K562 (cell line): Measurements from ENCODE around the gene MYO3B. TPM values are rescaled to one million over a fixed set of nuclear protein-coding genes. Genes with fewer than 3 reads are reported as not detected.

Experiments
- CCNT2 ChIP-seq: IDR thresholded peaks from 2 replicates; pipeline ENCODE4 v1.6.1; 2011; ENCODE audit warnings: borderline replicate concordance, low read depth, mild to moderate bottlenecking, moderate library complexity, mixed read lengths, low read length; ENCODE audit not compliant: insufficient read length; ENCODE audit errors: extremely low read depth
- CXXC5 ChIP-seq: fragments of 250-450 bp; sonication (Bioruptor Pico); IDR thresholded peaks from 2 replicates; pipeline ENCODE4 v1.8.0; 2022; ENCODE audit warnings: inconsistent platforms, mild to moderate bottlenecking, moderate library complexity
- GABPB1 ChIP-seq: sonication (generic); formaldehyde crosslinking; IDR thresholded peaks from 2 replicates; pipeline ENCODE4 v1.8.0; 2022; ENCODE audit warnings: mild to moderate bottlenecking, missing genetic modification reagents
- KLF13 ChIP-seq: fragments of 450-650 bp; IDR thresholded peaks from 2 replicates; pipeline ENCODE4 v1.6.1; 2016; ENCODE audit warnings: missing genetic modification characterization, low read depth, mild to moderate bottlenecking, missing compliant biosample characterization, moderate library complexity, borderline replicate concordance
- MYC ChIP-seq, 2 experiments: fragments of 250-450 bp in 1 of 2; sonication (Bioruptor Pico) in 1 of 2; IDR thresholded peaks; 2 replicates each; pipeline versions ENCODE4 v1.5.1 to v1.6.1; 2012 to 2021; ENCODE audit warnings: low read depth in 2 of 2, borderline replicate concordance in 1 of 2, improper control_type of control experiment in 1 of 2, low read length in 1 of 2, mild to moderate bottlenecking in 1 of 2, moderate library complexity in 1 of 2
- NFRKB ChIP-seq: fragments of 450-650 bp; IDR thresholded peaks from 2 replicates; pipeline ENCODE4 v1.6.1; 2016; ENCODE audit warnings: low read depth
- SMAD3 ChIP-seq: fragments of 450-650 bp; formaldehyde crosslinking; conservative IDR thresholded peaks from 2 replicates; pipeline ENCODE4 v1.4.0; 2020; ENCODE audit warnings: mild to moderate bottlenecking
- ZNF740 ChIP-seq, 3 experiments: fragments of 200-800 bp in 1 of 3; sonication (Bioruptor generic) in 1 of 3; sonication (generic) in 1 of 3; formaldehyde crosslinking in 1 of 3; IDR thresholded peaks; 2 replicates each; pipeline versions ENCODE4 v1.6.1 to v1.8.0; 2016 to 2022; ENCODE audit warnings: mild to moderate bottlenecking in 2 of 3, missing compliant biosample characterization in 2 of 3, missing genetic modification characterization in 2 of 3, missing genetic modification reagents in 1 of 3
- ZNF76 ChIP-seq: fragments of 250-450 bp; sonication (Bioruptor Pico); IDR thresholded peaks from 2 replicates; pipeline ENCODE4 v1.4.0; 2020; ENCODE audit warnings: mild to moderate bottlenecking, moderate library complexity, borderline replicate concordance
- polyA plus RNA-seq, 8 experiments: library from polyadenylated mRNA; depleted of rRNA in 4 of 8; stranded (reverse) in 5 of 8; unstranded in 3 of 8; fragments of >200 nt; fragmentation: Nextera tagmentation in 2 of 8; fragmentation: Illumina TruSeq in 1 of 8; extraction: Ambion mirVana in 2 of 8; extraction: Trizol in 1 of 8; gene quantifications; 2 replicates each; pipeline versions ENCODE4 v1.2.1 to v1.2.3, GENCODE V29; 2011 to 2014; ENCODE audit warnings: inconsistent platforms in 1 of 8, missing spikeins in 1 of 8
- total RNA-seq, 7 experiments: library from RNA; depleted of rRNA in 6 of 7; stranded (reverse); fragments of >200 nt in 6 of 7; fragmentation: Illumina TruSeq in 2 of 7; extraction: Trizol in 2 of 7; gene quantifications; 2 replicates each; pipeline versions ENCODE4 v1.2.1 to v1.2.3, GENCODE V29; 2011 to 2021; ENCODE audit warnings: low replicate concordance in 1 of 7
- TF ChIP-seq, protein P1 (sequence below): fragments of 250-450 bp; sonication (Bioruptor Pico); IDR thresholded peaks from 2 replicates; pipeline ENCODE4 v1.9.0; 2021; ENCODE audit warnings: mild to moderate bottlenecking, inconsistent platforms
- TF ChIP-seq, protein P2 (sequence below): sonication (generic); formaldehyde crosslinking; IDR thresholded peaks from 2 replicates; pipeline ENCODE4 v1.8.0; 2022; ENCODE audit warnings: missing genetic modification reagents, mild to moderate bottlenecking, moderate library complexity, borderline replicate concordance
- TF ChIP-seq, protein P3 (sequence below), 2 experiments: fragments of 450-650 bp in 1 of 2; sonication (generic) in 1 of 2; formaldehyde crosslinking in 1 of 2; IDR thresholded peaks; 2 replicates each; pipeline versions ENCODE4 v1.7.1 to v1.9.0; 2016 to 2022; ENCODE audit warnings: inconsistent platforms in 1 of 2, mild to moderate bottlenecking in 1 of 2, missing genetic modification reagents in 1 of 2

Gene MYO3B
- total and polyA plus RNA-seq, 9 of the 15 experiments (the other 6 are each of a cell fraction or from before 2014, with no cell fraction given), result 2.7 to 6.5 (median 3.6) TPM

- TF ChIP-seq, protein P1, sequence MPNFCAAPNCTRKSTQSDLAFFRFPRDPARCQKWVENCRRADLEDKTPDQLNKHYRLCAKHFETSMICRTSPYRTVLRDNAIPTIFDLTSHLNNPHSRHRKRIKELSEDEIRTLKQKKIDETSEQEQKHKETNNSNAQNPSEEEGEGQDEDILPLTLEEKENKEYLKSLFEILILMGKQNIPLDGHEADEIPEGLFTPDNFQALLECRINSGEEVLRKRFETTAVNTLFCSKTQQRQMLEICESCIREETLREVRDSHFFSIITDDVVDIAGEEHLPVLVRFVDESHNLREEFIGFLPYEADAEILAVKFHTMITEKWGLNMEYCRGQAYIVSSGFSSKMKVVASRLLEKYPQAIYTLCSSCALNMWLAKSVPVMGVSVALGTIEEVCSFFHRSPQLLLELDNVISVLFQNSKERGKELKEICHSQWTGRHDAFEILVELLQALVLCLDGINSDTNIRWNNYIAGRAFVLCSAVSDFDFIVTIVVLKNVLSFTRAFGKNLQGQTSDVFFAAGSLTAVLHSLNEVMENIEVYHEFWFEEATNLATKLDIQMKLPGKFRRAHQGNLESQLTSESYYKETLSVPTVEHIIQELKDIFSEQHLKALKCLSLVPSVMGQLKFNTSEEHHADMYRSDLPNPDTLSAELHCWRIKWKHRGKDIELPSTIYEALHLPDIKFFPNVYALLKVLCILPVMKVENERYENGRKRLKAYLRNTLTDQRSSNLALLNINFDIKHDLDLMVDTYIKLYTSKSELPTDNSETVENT (CRISPR knock-in tag), result no peak
- TF ChIP-seq GABPB1 (CRISPR knock-in tag) (no peak), KLF13 (tag) (no peak), ZNF740 (CRISPR knock-in tag; IDR thresholded peaks at IDR 0.05) (peak; percentile 53; the same call in 1 of the 2 replicates), ZNF740 (tag; IDR thresholded peaks at IDR 0.05) (no peak), CXXC5 (CRISPR knock-in tag) (peak; percentile 37; the same call in 1 of the 2 replicates), CCNT2 (no peak), NFRKB (0 out of 2 replicates have a peak, but pooled peaks have one; percentile 32), MYC (IDR thresholded peaks at IDR 0.05; ENCODE audit: low read depth, low read length) (no peak), MYC (CRISPR knock-in tag; IDR thresholded peaks at IDR 0.05; ENCODE audit: borderline replicate concordance, low read depth) (peak; percentile 47; the same call in 1 of the 2 replicates), SMAD3 (CRISPR knock-in tag) (0 out of 2 replicates have a peak, but pooled peaks have one; percentile 4), ZNF76 (peak; percentile 84; the same call in 1 of the 2 replicates)
- TF ChIP-seq, protein P2, sequence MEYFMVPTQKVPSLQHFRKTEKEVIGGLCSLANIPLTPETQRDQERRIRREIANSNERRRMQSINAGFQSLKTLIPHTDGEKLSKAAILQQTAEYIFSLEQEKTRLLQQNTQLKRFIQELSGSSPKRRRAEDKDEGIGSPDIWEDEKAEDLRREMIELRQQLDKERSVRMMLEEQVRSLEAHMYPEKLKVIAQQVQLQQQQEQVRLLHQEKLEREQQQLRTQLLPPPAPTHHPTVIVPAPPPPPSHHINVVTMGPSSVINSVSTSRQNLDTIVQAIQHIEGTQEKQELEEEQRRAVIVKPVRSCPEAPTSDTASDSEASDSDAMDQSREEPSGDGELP (CRISPR knock-in tag), result peak; percentile 83
- TF ChIP-seq, protein P3, sequence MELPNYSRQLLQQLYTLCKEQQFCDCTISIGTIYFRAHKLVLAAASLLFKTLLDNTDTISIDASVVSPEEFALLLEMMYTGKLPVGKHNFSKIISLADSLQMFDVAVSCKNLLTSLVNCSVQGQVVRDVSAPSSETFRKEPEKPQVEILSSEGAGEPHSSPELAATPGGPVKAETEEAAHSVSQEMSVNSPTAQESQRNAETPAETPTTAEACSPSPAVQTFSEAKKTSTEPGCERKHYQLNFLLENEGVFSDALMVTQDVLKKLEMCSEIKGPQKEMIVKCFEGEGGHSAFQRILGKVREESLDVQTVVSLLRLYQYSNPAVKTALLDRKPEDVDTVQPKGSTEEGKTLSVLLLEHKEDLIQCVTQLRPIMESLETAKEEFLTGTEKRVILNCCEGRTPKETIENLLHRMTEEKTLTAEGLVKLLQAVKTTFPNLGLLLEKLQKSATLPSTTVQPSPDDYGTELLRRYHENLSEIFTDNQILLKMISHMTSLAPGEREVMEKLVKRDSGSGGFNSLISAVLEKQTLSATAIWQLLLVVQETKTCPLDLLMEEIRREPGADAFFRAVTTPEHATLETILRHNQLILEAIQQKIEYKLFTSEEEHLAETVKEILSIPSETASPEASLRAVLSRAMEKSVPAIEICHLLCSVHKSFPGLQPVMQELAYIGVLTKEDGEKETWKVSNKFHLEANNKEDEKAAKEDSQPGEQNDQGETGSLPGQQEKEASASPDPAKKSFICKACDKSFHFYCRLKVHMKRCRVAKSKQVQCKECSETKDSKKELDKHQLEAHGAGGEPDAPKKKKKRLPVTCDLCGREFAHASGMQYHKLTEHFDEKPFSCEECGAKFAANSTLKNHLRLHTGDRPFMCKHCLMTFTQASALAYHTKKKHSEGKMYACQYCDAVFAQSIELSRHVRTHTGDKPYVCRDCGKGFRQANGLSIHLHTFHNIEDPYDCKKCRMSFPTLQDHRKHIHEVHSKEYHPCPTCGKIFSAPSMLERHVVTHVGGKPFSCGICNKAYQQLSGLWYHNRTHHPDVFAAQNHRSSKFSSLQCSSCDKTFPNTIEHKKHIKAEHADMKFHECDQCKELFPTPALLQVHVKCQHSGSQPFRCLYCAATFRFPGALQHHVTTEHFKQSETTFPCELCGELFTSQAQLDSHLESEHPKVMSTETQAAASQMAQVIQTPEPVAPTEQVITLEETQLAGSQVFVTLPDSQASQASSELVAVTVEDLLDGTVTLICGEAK (IDR thresholded peaks at IDR 0.05), result no peak
- TF ChIP-seq, protein P3 (CRISPR knock-in tag; IDR thresholded peaks at IDR 0.05), result no peak
Observed at GRCh38 chr2:170254293-170254732, 76.4 kb downstream of the MYO3B start (continued).
